Stimulated activated naive CD8-positive, alpha-beta T cell treated with anti-CD3 and anti-CD28 coated beads, Interleukin-15, amount 100 ng/mL, for 72 hours (primary cell): ENCODE data around the gene MAP2K3.
A peak's percentile ranks its signal among the peaks of the same experiment; 100 is the strongest.

Experiments
- ATAC-seq: fragments of 150-1000 bp; cut with Tn5 transposase; 2 replicates; pipeline ENCODE4 v1.10.0; 2021; ENCODE audit warnings: mild to moderate bottlenecking, moderate library complexity
- DNase-seq, 2 donors: peaks; one replicate each; pipeline ENCODE4 v3.0.0; 2021 to 2022
- H3K27ac Mint-ChIP-seq, 2 donors: one replicate each; pipeline ENCODE4 v1.8.0; 2022; ENCODE audit warnings: mild to moderate bottlenecking in 2 of 2, mixed read lengths in 2 of 2, moderate library complexity in 2 of 2
- H3K27me3 Mint-ChIP-seq: one replicate; pipeline ENCODE4 v1.8.0; 2022; ENCODE audit warnings: mixed read lengths
- H3K4me1 Mint-ChIP-seq: one replicate; pipeline ENCODE4 v1.8.0; 2022; ENCODE audit warnings: mild to moderate bottlenecking, mixed read lengths
- H3K4me3 Mint-ChIP-seq, 2 donors: one replicate each; pipeline ENCODE4 v1.8.0; 2022; ENCODE audit warnings: mild to moderate bottlenecking in 2 of 2, mixed read lengths in 2 of 2, moderate library complexity in 1 of 2
- H3K9me3 Mint-ChIP-seq, 2 donors: one replicate each; pipeline ENCODE4 v1.8.0; 2022; ENCODE audit warnings: mixed read lengths in 2 of 2

The MAP2K3 gene

DNA sequence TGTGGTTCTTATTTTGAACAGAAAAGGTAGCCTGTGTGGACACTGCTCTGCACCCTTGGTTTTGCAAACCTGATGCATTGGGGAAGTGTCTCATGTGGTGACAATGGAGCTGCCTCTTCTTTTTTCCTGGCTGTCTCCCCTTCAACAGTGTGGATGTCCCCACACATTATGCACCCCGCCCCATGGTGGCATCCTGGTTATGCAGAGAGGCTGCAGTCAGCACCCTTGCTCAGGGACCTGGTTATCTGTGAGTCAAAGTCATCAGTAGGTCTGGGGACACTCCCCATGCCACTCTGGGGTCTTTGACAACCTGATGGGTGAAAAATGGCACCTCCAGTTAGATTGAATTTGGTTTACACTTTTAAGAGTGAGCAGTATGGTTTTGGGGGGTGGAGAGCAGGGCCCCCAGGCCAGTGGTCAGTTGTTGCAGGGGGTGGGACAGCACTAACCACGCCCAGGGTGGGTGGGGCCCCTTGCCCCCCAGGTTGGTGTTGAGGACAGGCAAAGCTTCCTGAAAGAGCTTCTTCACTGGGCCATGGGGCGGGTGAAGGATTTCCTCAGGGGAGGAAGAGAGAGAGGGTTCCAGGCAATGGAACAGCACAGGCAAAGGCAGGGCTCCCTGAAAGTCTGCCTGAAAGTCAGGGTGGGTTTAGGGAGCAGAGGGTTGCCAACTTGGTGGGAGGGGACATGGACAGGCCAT is 67.0 kb downstream of the MAP2K3 start:
- peak overlapping the region in 1 of 2 donors; percentile 69 for H3K27ac Mint-ChIP-seq
- ATAC-seq, result no peak

DNA sequence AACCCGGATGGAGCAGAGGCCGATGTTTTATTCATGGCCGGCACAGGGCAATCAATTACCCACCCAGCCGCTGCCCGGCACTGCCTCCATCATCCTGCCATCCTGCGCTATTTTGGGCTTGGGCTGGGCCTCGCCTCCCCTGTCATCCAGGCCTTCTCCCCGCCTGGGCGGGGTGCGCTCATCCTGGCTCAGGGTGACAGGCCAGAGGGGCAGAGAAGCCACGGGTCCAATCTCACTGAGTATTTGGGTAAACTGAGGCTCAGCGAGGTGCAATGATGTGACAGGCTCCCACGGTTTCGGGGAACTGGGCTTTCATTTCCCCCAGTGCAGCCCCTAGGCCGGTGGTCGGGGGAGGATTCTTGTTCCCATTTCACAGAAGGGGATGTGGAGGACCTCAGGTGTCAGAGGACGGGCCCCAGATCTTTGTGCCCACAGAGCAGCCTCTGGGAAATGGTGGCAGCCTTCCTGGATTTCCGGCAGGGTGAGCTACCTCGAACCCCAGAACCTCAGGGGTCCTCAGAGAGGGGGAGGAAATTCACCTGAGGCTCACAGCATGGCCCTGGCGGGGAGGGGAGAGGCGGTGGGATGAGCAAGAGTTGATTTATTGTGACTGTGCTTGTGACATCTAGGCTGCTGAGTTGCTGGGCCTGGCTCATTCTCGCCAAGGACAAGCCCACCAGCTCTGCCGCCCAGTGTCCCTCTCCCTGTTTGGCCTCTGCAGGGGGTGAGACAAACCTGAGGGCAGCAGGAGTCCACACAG is 67.9 kb downstream of the MAP2K3 start:
- Mint-ChIP-seq H3K4me1 (no peaks in the 10 kb centered on the region), H3K27me3 (no peaks in the 10 kb centered on the region), H3K9me3 (peaks cover 0 to 3% of the 10 kb centered on the region in 2 donors), H3K27ac (no peak overlapping the region), H3K4me3 (no peak overlapping the region)
- ATAC-seq (no peak), DNase-seq (no peak)

More for the DNA sequence above, 67.0 kb downstream of the MAP2K3 start:
- no peak for DNase-seq
- Mint-ChIP-seq H3K4me3 (no peak overlapping the region), H3K9me3 (no peaks in the 10 kb centered on the region), H3K4me1 (no peaks in the 10 kb centered on the region), H3K27me3 (no peaks in the 10 kb centered on the region)

DNA sequence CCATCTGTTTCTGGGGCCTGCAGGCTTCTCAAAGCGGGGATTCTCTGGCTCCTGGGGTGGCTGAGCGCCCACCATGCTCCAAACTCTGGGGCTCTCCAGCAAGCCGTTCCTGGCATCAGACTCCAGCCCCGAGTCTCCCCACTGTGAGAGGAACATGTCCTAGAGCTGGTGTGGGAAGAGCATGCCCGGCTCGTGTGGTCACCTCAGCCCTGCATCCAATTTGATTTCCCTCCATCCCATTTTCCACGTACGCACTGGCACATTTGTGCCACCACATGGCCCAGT is 68.4 kb downstream of the MAP2K3 start:
- ATAC-seq (no peak), DNase-seq (no peak)
- Mint-ChIP-seq H3K27ac (peak overlapping the region in 1 of 2 donors; percentile 35), H3K27me3 (no peaks in the 10 kb centered on the region), H3K9me3 (peaks cover 0 to 3% of the 10 kb centered on the region in 2 donors), H3K4me3 (no peak overlapping the region), H3K4me1 (no peaks in the 10 kb centered on the region)

DNA sequence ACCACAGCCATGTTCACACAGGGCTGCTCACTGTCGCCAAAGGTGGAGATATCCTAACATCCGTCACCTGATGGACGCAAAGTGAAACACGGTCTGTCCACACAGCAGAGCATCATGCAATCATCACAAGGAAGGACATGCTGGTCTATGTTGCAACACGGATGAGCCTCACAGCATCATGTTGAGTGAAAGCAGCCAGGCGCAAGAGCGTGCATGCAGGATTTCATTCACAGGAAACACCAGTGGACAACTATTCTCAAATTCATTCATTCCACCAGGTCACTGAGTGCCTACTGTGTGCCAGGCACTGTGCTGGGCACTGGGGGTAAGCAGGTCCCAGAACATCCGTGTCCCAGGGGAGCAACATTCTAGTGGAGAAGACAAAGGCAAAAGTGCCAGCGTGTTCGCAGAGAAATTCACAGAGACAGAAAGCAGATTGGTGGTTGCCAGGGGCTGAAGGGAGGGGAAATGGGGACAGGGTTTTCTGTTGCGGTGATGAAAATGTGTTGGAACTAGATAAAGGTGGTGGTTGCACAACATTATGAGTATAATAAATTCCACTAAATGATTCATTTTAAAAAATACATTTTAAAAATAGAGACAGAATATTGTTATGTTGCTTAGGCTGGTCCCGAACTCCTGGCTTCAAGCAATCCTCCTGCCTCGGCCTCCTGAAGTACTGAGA is 69.0 kb downstream of the MAP2K3 start:
- Mint-ChIP-seq H3K4me1 (no peaks in the 10 kb centered on the region), H3K4me3 (no peak overlapping the region), H3K9me3 (peaks cover 0 to 3% of the 10 kb centered on the region in 2 donors), H3K27me3 (no peaks in the 10 kb centered on the region), H3K27ac (peak overlapping the region in 1 of 2 donors; percentile 35)
- ATAC-seq, result no peak
- DNase-seq, result no peak

DNA sequence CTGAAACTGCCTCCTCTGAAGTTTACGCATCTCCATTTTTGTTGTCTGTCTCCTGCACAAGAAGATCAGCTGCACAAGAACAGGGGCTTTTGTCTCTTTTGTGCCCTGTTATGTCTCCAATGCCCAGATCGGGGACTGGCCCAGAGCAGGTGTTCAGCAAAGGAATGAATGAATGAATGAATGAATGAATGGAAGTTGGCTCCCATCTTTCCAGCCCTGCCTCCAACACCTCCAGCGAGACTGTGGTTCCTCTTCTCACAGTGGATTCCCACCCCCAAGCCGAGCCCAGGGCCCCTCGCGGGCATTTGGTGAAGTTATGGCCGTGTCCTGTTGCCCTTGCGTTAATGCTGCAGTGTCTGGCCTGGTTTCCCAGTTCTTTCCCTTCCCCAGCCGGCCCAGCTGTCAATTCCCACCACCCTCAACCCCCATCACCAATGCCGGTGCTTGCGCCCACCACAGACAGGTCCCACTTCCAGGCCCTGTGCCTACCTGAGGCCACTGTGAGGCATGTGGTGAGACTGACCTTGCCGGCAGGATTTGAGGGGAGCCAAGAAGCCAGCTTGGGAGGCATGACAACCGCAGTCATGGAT is 70.4 kb downstream of the MAP2K3 start:
- Mint-ChIP-seq H3K27ac (no peak overlapping the region), H3K9me3 (peaks cover 0 to 3% of the 10 kb centered on the region in 2 donors), H3K4me3 (no peak overlapping the region), H3K27me3 (no peaks in the 10 kb centered on the region), H3K4me1 (no peaks in the 10 kb centered on the region)
- ATAC-seq (no peak), DNase-seq (no peak)

DNA sequence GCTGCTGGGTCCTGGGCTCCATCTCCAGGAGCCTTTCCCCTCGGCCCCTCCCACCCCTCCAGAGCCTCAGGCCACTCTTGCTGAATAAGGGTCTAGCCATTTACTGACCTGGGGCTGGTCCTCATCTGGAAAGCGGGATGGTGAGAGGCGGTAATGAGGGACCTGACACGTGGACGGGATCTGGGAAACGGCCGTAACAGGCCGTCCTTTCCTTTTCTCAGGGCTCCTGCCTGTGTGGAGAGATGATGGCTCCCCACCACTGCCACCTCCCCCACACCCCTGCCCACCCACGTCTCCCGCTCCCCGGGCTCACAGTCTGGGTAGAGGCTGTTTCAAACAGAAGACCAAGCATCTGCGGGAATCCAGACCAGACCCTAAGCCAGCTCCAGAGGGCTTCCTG is 71.1 kb downstream of the MAP2K3 start:
- Mint-ChIP-seq H3K4me1 (no peaks in the 10 kb centered on the region), H3K27ac (no peak overlapping the region), H3K4me3 (no peak overlapping the region), H3K9me3 (peaks cover 0 to 3% of the 10 kb centered on the region in 2 donors), H3K27me3 (no peaks in the 10 kb centered on the region)
- ATAC-seq, result no peak
- no peak for DNase-seq

DNA sequence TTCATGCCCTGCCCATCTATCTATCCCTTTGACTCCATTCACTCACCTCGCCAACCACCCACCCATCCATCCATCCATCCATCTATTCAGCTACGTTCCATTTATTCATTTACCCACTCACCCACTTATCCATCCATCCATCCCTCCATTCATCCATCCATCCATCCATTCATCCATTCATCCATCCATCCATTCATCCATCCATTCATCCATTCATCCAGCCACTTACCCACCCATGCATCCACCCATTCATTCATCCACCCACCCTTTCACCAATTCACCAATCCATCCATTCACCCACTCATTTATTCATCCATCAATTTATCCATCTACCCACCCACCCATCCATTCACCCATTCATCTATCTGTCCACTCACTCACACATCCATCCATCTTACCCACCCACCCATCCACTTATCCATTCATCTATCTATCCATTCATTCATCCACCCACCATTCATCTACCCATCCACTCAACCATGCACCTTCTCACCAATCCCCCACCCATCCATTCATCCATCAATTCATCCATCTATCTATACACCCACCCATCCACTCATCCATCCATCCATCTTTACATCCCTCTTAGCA is 72.1 kb downstream of the MAP2K3 start:
- H3K9me3 Mint-ChIP-seq, result peaks cover 0 to 3% of the 10 kb centered on the region in 2 donors
- H3K4me3 Mint-ChIP-seq, result no peak overlapping the region
- ATAC-seq (no peak), DNase-seq (no peak)
- no peaks in the 10 kb centered on the region for H3K27me3 Mint-ChIP-seq
- H3K27ac Mint-ChIP-seq, result no peak overlapping the region
- H3K4me1 Mint-ChIP-seq, result no peaks in the 10 kb centered on the region

DNA sequence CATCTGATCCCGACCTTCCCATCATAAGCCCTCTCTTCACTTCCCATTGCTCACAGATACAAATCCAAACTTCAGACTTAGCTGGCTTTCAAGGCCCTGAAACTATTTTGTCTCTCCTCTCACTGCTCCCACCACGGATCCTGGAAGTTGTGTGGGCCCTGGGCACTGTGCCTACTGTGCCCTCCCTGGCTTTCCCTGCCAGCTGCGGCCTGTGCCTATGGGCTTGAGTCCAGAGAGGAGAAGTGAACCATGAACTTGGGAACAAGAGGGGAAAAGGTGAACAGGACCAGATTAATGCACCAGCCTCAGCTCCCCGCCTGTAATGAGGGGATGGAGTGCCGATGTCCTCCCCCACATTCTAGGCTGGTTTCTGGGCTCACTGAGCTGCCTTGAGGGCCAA is 72.8 kb downstream of the MAP2K3 start:
- Mint-ChIP-seq H3K9me3 (peaks cover 0 to 3% of the 10 kb centered on the region in 2 donors), H3K27ac (peak overlapping the region in 1 of 2 donors; percentile 3), H3K4me3 (no peak overlapping the region), H3K4me1 (no peaks in the 10 kb centered on the region), H3K27me3 (no peaks in the 10 kb centered on the region)
- ATAC-seq, result no peak
- DNase-seq, result no peak

DNA sequence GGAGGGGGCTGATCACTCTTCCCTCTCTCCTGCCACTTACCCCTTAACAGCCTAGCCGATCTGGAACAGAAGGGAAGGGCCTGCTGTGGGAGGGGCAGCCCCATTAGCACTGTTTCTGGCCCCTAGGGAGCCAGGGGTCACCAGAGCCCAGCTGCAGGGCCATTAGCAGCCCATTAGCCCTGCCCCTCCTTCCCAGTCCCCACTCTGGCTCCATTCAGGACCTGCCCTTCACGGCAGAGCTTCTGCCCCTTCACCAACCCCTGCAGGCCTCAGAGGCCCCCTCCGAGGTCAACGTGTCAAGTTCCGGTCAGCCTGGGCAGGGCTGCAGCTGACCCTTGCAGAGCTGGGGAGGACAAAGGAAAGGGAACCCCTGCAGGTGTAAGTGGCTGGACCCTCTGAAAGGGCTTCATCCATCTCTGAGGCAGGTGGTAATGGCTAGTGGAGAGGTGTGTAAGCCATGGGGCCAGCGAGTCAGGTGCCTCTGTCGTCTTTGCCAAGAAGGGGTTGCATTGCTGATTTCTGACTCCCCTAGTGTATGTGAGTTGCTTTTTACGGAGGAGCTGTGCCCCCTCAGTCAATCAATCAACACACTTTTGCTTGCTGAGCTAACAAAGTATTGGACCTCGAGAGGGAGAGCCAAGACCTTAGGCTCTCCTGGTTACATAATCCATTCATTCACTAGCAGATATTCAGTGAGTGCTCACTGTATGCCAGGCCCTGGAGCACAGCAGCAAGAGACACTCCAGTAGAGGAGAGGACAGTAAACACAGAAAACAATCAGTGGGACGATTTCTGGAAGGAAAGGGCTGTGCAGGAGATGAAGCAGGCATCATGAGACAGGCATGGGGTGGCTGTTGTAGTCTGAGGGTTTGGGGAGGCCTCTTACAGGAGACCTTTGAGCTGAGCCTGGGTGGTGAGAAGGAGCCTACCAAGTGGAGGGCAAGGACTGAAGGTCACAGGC is 73.5 kb downstream of the MAP2K3 start:
- Mint-ChIP-seq H3K4me1 (no peaks in the 10 kb centered on the region), H3K9me3 (peaks cover 0 to 3% of the 10 kb centered on the region in 2 donors), H3K4me3 (no peak overlapping the region), H3K27me3 (no peaks in the 10 kb centered on the region), H3K27ac (peak overlapping the region; percentile 3 to 37)
- DNase-seq (no peak), ATAC-seq (no peak)

DNA sequence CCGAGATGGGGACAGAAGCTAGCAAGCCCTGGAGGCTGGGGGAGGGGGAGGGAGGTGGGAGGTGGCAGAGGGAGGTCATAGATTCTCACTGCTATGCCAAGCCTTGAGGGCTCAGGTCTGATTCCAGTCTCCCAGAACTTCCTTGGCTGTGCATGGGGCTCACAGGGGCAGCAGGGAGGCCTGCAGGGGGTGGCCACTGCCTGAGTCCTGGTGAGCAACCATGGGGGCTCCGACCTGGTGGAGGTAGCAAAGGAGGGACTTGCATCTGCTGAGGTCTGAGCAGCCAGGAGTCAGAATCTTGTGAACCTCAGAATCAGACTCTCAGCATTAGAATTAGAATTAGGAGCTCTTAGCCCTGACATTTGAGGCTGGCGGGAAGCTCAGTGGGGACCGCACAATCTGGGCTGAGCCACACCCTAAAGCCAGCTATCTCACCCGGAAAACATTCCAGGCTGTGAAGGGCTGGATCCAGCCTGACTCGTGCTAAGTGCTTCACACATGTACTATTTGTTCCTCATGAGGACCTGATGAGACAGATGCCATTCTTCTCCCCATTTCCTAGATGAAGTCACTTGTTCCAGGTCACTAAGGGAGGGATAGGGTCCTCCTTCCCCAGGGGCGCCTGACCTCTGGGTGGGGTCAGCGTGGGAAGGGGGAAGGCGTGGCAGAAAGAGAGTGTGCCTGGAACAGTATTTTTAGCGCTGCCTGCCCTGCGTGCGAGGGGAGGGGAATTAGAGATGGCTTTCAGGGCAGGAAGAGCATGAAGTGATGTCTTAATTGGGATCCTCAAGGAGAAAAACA is 74.4 kb downstream of the MAP2K3 start:
- no peaks in the 10 kb centered on the region for H3K4me1 Mint-ChIP-seq
- H3K27ac Mint-ChIP-seq, result peak overlapping the region in 1 of 2 donors; percentile 36
- peaks cover 0 to 3% of the 10 kb centered on the region in 2 donors for H3K9me3 Mint-ChIP-seq
- no peaks in the 10 kb centered on the region for H3K27me3 Mint-ChIP-seq
- H3K4me3 Mint-ChIP-seq, result no peak overlapping the region
- ATAC-seq (no peak), DNase-seq (no peak)

DNA sequence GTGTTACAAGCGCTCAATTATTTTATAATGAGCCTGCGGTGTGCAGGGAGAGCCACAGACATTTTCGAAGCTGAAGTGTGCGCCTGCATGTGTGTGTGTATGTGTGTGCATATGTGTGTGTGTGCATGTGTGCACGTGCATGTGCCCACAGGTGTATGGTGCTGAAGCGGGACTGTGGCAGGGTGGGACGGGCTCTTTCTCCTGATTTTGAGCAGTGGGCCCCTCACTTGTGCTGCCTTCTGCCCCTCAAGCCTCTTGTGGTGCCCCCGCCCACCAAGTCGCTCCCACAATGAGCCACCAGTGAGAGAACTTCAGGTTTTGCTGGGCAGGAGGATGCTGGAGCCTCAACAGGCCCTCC is 75.0 kb downstream of the MAP2K3 start:
- DNase-seq, result no peak
- Mint-ChIP-seq H3K4me1 (no peaks in the 10 kb centered on the region), H3K9me3 (peaks cover 0 to 3% of the 10 kb centered on the region in 2 donors)

DNA sequence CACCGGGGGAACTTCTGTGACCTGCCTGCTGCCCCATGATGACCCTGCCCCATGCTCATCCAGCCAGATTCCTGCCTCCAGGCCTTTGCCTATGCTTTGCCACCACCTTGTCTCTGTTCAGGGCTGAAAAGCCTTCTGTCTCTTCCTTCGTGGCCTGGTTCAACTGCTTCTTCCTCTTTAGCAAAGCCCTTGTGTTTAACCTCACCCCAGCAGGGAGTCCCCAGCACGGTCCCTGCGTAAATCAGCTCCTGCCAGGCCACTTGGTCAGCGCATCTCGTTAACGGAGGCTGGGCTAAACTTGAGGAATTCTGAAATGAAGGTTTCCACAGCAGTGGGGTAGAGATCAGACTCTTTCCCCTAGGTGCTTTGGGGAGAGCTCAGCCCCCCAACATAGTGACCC is 75.5 kb downstream of the MAP2K3 start:
- DNase-seq (no peak), ATAC-seq (no peak)
- H3K27me3 Mint-ChIP-seq, result no peaks in the 10 kb centered on the region
- peaks cover 0 to 3% of the 10 kb centered on the region in 2 donors for H3K9me3 Mint-ChIP-seq
- no peak overlapping the region for H3K27ac Mint-ChIP-seq
- no peaks in the 10 kb centered on the region for H3K4me1 Mint-ChIP-seq
- no peak overlapping the region for H3K4me3 Mint-ChIP-seq

More for the DNA sequence above, 75.0 kb downstream of the MAP2K3 start:
- H3K4me3 Mint-ChIP-seq, result no peak overlapping the region
- H3K27ac Mint-ChIP-seq, result no peak overlapping the region
- H3K27me3 Mint-ChIP-seq, result no peaks in the 10 kb centered on the region
- no peak for ATAC-seq

DNA sequence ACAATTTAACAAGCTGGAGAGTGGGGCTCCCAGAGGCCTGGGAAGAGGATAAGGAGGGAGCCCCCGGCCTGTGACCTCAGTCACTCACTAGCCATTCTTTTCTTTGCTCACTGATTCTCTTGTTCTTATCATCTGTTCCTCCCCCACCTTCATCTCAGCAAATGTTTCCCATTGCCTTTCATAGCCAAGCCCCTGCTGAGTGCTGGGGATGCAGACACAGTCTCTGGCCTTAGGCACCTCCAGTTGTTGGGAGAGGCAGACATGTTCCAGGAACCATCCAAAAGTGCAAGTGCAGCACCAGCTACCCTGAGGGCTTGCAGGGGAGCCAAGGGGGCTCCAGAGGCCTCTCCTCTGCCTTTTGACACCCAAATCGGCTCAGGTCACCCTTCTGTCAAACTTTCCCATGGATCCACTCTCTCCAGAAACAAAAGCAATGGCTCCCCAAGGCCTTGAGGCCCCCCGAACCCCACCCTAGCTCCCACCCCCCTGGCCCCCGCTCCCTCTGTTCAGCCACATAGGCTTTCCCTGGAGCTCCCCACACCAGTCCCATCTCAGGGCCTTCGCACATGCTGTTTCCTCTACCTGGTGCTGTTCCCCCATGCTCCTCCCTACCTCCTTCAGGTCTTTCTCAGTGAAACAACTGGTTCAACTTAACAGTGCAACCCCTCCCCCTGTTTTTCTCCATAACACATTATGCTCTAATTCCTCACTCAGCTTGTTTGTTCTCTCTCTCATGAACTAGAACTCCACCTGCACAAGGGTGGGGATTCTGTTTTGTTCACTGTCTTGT is 76.7 kb downstream of the MAP2K3 start:
- H3K27me3 Mint-ChIP-seq, result no peaks in the 10 kb centered on the region

More for the DNA sequence above, 76.7 kb downstream of the MAP2K3 start:
- no peak overlapping the region for H3K27ac Mint-ChIP-seq
- ATAC-seq, result no peak
- peaks cover 0 to 3% of the 10 kb centered on the region in 2 donors for H3K9me3 Mint-ChIP-seq
- H3K4me1 Mint-ChIP-seq, result no peaks in the 10 kb centered on the region
- no peak overlapping the region for H3K4me3 Mint-ChIP-seq
- DNase-seq, result no peak
